SK-N-MC (cell line): ENCODE data around the gene PIWIL4.

Experiments
- DNase-seq: peaks from one replicate; pipeline ENCODE4 v3.0.0-alpha.2; 2011; ENCODE audit warnings: low read depth, low spot score
- H3K27ac ChIP-seq: fragments of 200-600 bp; sonication (generic); 2 replicates; pipeline ENCODE4 v1.5.1; 2016; ENCODE audit warnings: mixed run types
- H3K36me3 ChIP-seq: fragments of 200-600 bp; sonication (generic); 2 replicates; pipeline ENCODE4 v1.6.1; 2017; ENCODE audit warnings: antibody characterized with exemption, low read length, mixed read lengths; ENCODE audit not compliant: insufficient read depth
- H3K4me3 ChIP-seq: fragments of 200-600 bp; sonication (generic); 2 replicates; pipeline ENCODE4 v1.5.1; 2016
- H3K9ac ChIP-seq: fragments of 200-600 bp; sonication (generic); 2 replicates; pipeline ENCODE4 v1.8.0; 2017; ENCODE audit warnings: mixed run types, mixed read lengths; ENCODE audit not compliant: insufficient read length
- H3K9me3 ChIP-seq: fragments of 200-600 bp; sonication (generic); 2 replicates; pipeline ENCODE4 v1.6.1; 2017; ENCODE audit warnings: low read depth, mild to moderate bottlenecking, antibody characterized with exemption, low read length, moderate library complexity, mixed read lengths
- EZH2 ChIP-seq: fragments of 200-600 bp; sonication (generic); IDR thresholded peaks from one replicate; pipeline ENCODE4 v1.6.1; 2017; ENCODE audit warnings: antibody characterized with exemption
- FOXP2 ChIP-seq: optimal IDR thresholded peaks from 2 replicates; pipeline ENCODE3; 2011; ENCODE audit warnings: mild to moderate bottlenecking, moderate library complexity; ENCODE audit not compliant: insufficient read depth; ENCODE audit errors: extremely low read length, control extremely low read depth
- POLR2AphosphoS5 ChIP-seq: IDR thresholded peaks from 2 replicates; pipeline ENCODE4 v1.6.1; 2012; ENCODE audit warnings: mild to moderate bottlenecking, low read depth, low read length, borderline replicate concordance

Gene PIWIL4

GRCh38 chr11:94574193-94574961 is 7.2 kb downstream of the PIWIL4 start:
- no peak overlapping the region for H3K4me3 ChIP-seq
- H3K9me3 ChIP-seq: no peaks in the 10 kb centered on the region
- H3K27ac ChIP-seq: no peak overlapping the region

GRCh38 chr11:94576306-94576705 is 9.1 kb downstream of the PIWIL4 start:
- Histone ChIP-seq H3K27ac (no peak overlapping the region), H3K9me3 (no peaks in the 10 kb centered on the region), H3K4me3 (no peak overlapping the region), H3K36me3 (no peaks in the 10 kb centered on the region), H3K9ac (no peak overlapping the region)
- no peak for DNase-seq
- TF ChIP-seq EZH2: no peak
- no peak for TF ChIP-seq FOXP2
- no peak for TF ChIP-seq POLR2AphosphoS5

More at GRCh38 chr11:94574193-94574961, 7.2 kb downstream of the PIWIL4 start:
- no peak overlapping the region for H3K9ac ChIP-seq
- TF ChIP-seq FOXP2: no peak
- no peak for TF ChIP-seq EZH2
- no peak for DNase-seq
- no peaks in the 10 kb centered on the region for H3K36me3 ChIP-seq

- Histone ChIP-seq H3K9me3 (no peaks in the 10 kb centered on the region), H3K9ac (no peak overlapping the region), H3K4me3 (no peak overlapping the region), H3K36me3 (no peaks in the 10 kb centered on the region), H3K27ac (no peak overlapping the region)
- DNase-seq: no peak
- TF ChIP-seq POLR2AphosphoS5 (no peak), FOXP2 (no peak), EZH2 (no peak)
Measured at GRCh38 chr11:94577841-94578240, 10.7 kb downstream of the PIWIL4 start.

- no peak overlapping the region for H3K27ac ChIP-seq
- no peak overlapping the region for H3K9ac ChIP-seq
- no peak for DNase-seq
- TF ChIP-seq EZH2 (no peak), FOXP2 (no peak), POLR2AphosphoS5 (no peak)
- H3K4me3 ChIP-seq: no peak overlapping the region
- H3K36me3 ChIP-seq: no peaks in the 10 kb centered on the region
- H3K9me3 ChIP-seq: no peaks in the 10 kb centered on the region
Measured at GRCh38 chr11:94581926-94582325, 14.8 kb downstream of the PIWIL4 start.

GRCh38 chr11:94583213-94583865 is 16.2 kb downstream of the PIWIL4 start:
- no peak overlapping the region for H3K4me3 ChIP-seq
- TF ChIP-seq EZH2 (no peak), POLR2AphosphoS5 (no peak), FOXP2 (no peak)
- no peak overlapping the region for H3K9ac ChIP-seq
- no peaks in the 10 kb centered on the region for H3K9me3 ChIP-seq
- no peak for DNase-seq
- H3K27ac ChIP-seq: no peak overlapping the region
- H3K36me3 ChIP-seq: no peaks in the 10 kb centered on the region

- no peak overlapping the region for H3K4me3 ChIP-seq
Measured at GRCh38 chr11:94583866-94584500, 16.8 kb downstream of the PIWIL4 start.

GRCh38 chr11:94584978-94585377 is 17.8 kb downstream of the PIWIL4 start:
- Histone ChIP-seq H3K27ac (no peak overlapping the region), H3K9ac (no peak overlapping the region), H3K36me3 (no peaks in the 10 kb centered on the region), H3K4me3 (no peak overlapping the region), H3K9me3 (no peaks in the 10 kb centered on the region)
- no peak for DNase-seq
- TF ChIP-seq FOXP2: no peak
- TF ChIP-seq POLR2AphosphoS5: no peak
- TF ChIP-seq EZH2: no peak

More at GRCh38 chr11:94583866-94584500, 16.8 kb downstream of the PIWIL4 start:
- no peaks in the 10 kb centered on the region for H3K36me3 ChIP-seq
- H3K9me3 ChIP-seq: no peaks in the 10 kb centered on the region
- TF ChIP-seq EZH2 (no peak), POLR2AphosphoS5 (no peak), FOXP2 (no peak)
- H3K27ac ChIP-seq: no peak overlapping the region
- no peak for DNase-seq
- no peak overlapping the region for H3K9ac ChIP-seq

- Histone ChIP-seq H3K9me3 (no peaks in the 10 kb centered on the region), H3K9ac (no peak overlapping the region), H3K4me3 (no peak overlapping the region), H3K36me3 (no peaks in the 10 kb centered on the region), H3K27ac (no peak overlapping the region)
- DNase-seq: no peak
- no peak for TF ChIP-seq EZH2
- no peak for TF ChIP-seq FOXP2
- no peak for TF ChIP-seq POLR2AphosphoS5
Measured at GRCh38 chr11:94585399-94585798, 18.2 kb downstream of the PIWIL4 start.
